ENCODE measurements around the gene PADI3. TPM values are rescaled to one million over a fixed set of nuclear protein-coding genes. Genes with fewer than 3 reads are reported as not detected.

Gene PADI3
- total and polyA plus RNA-seq, 2 donors (not counting 1 experiment from before 2014, with no cell fraction given): not detected

DNA sequence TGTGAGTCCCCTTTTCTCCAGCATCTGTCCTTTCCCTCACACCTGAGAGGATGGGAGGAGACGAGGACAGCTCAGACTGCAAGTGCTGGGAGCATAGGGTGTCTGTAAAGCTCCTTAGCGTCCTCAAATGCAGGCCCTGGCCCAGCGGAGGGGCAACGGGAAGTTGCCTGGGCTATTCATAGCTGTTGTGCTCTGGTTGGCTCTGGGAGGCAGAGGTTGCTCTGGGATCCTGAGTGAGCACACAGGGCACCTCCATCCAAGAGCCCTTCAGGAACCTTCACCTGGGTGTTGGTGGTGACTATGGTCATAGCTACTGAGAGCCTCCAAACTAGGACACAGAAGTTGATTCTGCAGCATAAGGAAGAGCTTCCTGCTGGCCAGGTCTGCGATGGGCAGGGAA, 41.4 kb upstream of the PADI3 start:
- H3K27me3 ChIP-seq (ENCODE audit: control insufficient read depth, insufficient read depth, low read length): peaks cover 6% of the 10 kb centered on the region
- no peak overlapping the region for H3K9ac ChIP-seq (ENCODE audit: insufficient read depth, low read length)
- no peaks in the 10 kb centered on the region for H3K36me3 ChIP-seq (ENCODE audit: control insufficient read depth, insufficient read depth, low read length)
- TF ChIP-seq, protein P1, sequence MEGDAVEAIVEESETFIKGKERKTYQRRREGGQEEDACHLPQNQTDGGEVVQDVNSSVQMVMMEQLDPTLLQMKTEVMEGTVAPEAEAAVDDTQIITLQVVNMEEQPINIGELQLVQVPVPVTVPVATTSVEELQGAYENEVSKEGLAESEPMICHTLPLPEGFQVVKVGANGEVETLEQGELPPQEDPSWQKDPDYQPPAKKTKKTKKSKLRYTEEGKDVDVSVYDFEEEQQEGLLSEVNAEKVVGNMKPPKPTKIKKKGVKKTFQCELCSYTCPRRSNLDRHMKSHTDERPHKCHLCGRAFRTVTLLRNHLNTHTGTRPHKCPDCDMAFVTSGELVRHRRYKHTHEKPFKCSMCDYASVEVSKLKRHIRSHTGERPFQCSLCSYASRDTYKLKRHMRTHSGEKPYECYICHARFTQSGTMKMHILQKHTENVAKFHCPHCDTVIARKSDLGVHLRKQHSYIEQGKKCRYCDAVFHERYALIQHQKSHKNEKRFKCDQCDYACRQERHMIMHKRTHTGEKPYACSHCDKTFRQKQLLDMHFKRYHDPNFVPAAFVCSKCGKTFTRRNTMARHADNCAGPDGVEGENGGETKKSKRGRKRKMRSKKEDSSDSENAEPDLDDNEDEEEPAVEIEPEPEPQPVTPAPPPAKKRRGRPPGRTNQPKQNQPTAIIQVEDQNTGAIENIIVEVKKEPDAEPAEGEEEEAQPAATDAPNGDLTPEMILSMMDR (conservative IDR thresholded peaks at IDR 0.05 in 1 of 2, IDR thresholded peaks at IDR 0.05 in 1 of 2; ENCODE audit: low read depth in 1 of 2, low read length in 2 of 2): no peak
- no peak for TF ChIP-seq EZH2 (IDR thresholded peaks at IDR 0.05; ENCODE audit: low read length, missing control alignments)
- no peak overlapping the region for H2AFZ ChIP-seq (ENCODE audit: low read length)
- H3K4me3 ChIP-seq (replicated peaks in 1 of 4; ENCODE audit: control extremely low read depth in 1 of 4, insufficient read depth in 1 of 4, low read depth in 3 of 4, low read length in 4 of 4): no peak overlapping the region
- no peaks in the 10 kb centered on the region for H4K20me1 ChIP-seq (ENCODE audit: control insufficient read depth, extremely low read depth, insufficient read depth, low read length)
- H3K27ac ChIP-seq (ENCODE audit: insufficient read depth, low read length): no peak overlapping the region
- H3K4me2 ChIP-seq (ENCODE audit: extremely low read depth, insufficient read depth, low read length): no peak overlapping the region
- no peaks in the 10 kb centered on the region for H3K9me3 ChIP-seq (ENCODE audit: control insufficient read depth, insufficient read depth, low read depth, low read length)
- H3K79me2 ChIP-seq (ENCODE audit: control insufficient read depth, insufficient read depth, low read length): no peaks in the 10 kb centered on the region
- no peaks in the 10 kb centered on the region for H3K4me1 ChIP-seq (ENCODE audit: control insufficient read depth, extremely low read depth, insufficient read depth, low read length)
- no peak for DNase-seq (ENCODE audit: low read depth in 2 of 2)

DNA sequence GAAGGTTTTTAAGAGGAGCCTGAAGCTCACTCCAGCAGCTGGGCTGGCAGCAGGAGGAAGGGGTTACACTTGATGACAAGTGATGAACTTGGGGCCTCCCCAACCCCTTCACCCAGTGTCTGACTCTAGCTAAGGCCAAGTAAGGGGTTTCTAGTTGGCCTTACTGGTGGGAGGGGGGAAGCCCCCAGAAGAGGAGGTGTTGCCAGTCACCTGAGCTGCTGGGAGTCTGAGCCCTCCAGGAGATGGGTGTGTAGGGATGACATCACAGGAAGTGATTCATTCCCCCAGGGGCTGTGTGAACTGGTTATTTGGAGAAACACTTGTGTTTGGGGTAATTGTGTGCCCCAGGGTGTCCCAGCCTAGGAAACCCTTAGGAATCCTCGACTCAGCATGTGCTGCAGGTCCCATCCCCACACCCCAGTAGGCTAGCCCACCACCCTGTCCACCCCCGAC, 40.9 kb upstream of the PADI3 start:
- Histone ChIP-seq H2AFZ (ENCODE audit: low read length) (no peak overlapping the region), H4K20me1 (ENCODE audit: control insufficient read depth, extremely low read depth, insufficient read depth, low read length) (no peaks in the 10 kb centered on the region), H3K27ac (ENCODE audit: insufficient read depth, low read length) (no peak overlapping the region), H3K9ac (ENCODE audit: insufficient read depth, low read length) (no peak overlapping the region), H3K36me3 (ENCODE audit: control insufficient read depth, insufficient read depth, low read length) (no peaks in the 10 kb centered on the region), H3K4me2 (ENCODE audit: extremely low read depth, insufficient read depth, low read length) (no peak overlapping the region), H3K4me1 (ENCODE audit: control insufficient read depth, extremely low read depth, insufficient read depth, low read length) (no peaks in the 10 kb centered on the region), H3K4me3 (replicated peaks in 1 of 4; ENCODE audit: control extremely low read depth in 1 of 4, insufficient read depth in 1 of 4, low read depth in 3 of 4, low read length in 4 of 4) (no peak overlapping the region), H3K9me3 (ENCODE audit: control insufficient read depth, insufficient read depth, low read depth, low read length) (no peaks in the 10 kb centered on the region), H3K27me3 (ENCODE audit: control insufficient read depth, insufficient read depth, low read length) (peaks cover 6% of the 10 kb centered on the region), H3K79me2 (ENCODE audit: control insufficient read depth, insufficient read depth, low read length) (no peaks in the 10 kb centered on the region)
- TF ChIP-seq, protein P1 (conservative IDR thresholded peaks at IDR 0.05 in 1 of 2, IDR thresholded peaks at IDR 0.05 in 1 of 2; ENCODE audit: low read depth in 1 of 2, low read length in 2 of 2): no peak
- TF ChIP-seq EZH2 (IDR thresholded peaks at IDR 0.05; ENCODE audit: low read length, missing control alignments): no peak
- peak; percentile 35 to 70 for DNase-seq (ENCODE audit: low read depth in 2 of 2)

DNA sequence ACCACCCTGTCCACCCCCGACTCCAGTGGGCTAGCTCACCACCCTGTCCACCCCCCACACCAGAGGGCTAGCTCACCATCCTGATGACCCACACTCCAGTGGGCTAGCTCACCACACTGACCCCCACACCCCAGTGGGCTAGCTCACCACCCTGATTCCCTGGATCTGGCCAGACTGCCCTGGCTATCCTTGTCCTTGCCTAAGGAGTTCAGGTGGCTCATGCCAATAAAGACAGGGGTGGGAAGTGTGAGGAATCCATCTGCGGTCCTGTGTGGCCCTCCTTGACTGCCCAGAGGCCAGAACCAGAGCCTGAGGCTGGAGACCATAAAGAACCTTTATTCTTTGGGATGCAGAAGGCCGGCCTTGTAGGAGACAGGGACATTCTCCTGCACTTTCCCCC, 40.4 kb upstream of the PADI3 start:
- no peaks in the 10 kb centered on the region for H3K36me3 ChIP-seq (ENCODE audit: control insufficient read depth, insufficient read depth, low read length)
- H3K79me2 ChIP-seq (ENCODE audit: control insufficient read depth, insufficient read depth, low read length): no peaks in the 10 kb centered on the region
- H3K9me3 ChIP-seq (ENCODE audit: control insufficient read depth, insufficient read depth, low read depth, low read length): no peaks in the 10 kb centered on the region
- H3K4me2 ChIP-seq (ENCODE audit: extremely low read depth, insufficient read depth, low read length): no peak overlapping the region
- H3K4me3 ChIP-seq (replicated peaks in 1 of 4; ENCODE audit: control extremely low read depth in 1 of 4, insufficient read depth in 1 of 4, low read depth in 3 of 4, low read length in 4 of 4): no peak overlapping the region
- H3K9ac ChIP-seq (ENCODE audit: insufficient read depth, low read length): peak overlapping the region; percentile 1
- DNase-seq (ENCODE audit: low read depth in 2 of 2): no peak
- H3K4me1 ChIP-seq (ENCODE audit: control insufficient read depth, extremely low read depth, insufficient read depth, low read length): no peaks in the 10 kb centered on the region
- H3K27me3 ChIP-seq (ENCODE audit: control insufficient read depth, insufficient read depth, low read length): peaks cover 5% of the 10 kb centered on the region
- H3K27ac ChIP-seq (ENCODE audit: insufficient read depth, low read length): no peak overlapping the region
- H2AFZ ChIP-seq (ENCODE audit: low read length): no peak overlapping the region
- TF ChIP-seq, protein P1 (conservative IDR thresholded peaks at IDR 0.05 in 1 of 2, IDR thresholded peaks at IDR 0.05 in 1 of 2; ENCODE audit: low read depth in 1 of 2, low read length in 2 of 2): no peak
- TF ChIP-seq EZH2 (IDR thresholded peaks at IDR 0.05; ENCODE audit: low read length, missing control alignments): no peak
- H4K20me1 ChIP-seq (ENCODE audit: control insufficient read depth, extremely low read depth, insufficient read depth, low read length): no peaks in the 10 kb centered on the region
